Ovary (tissue), 3 donors: ENCODE results near the gene C17orf100.
"Not testable (repeated sequence)": the region's sequence is repeated elsewhere in the genome, so short reads cannot be mapped to it uniquely, and the experiment has no call there.

ENCODE experiments used
- CTCF ChIP-seq, 3 donors: fragments of 450-650 bp in 2 of 3; fragments of 200-600 bp in 1 of 3; IDR thresholded peaks; one replicate each; pipeline versions ENCODE4 v1.5.1 to v1.8.0; 2016 to 2022; ENCODE audit warnings: antibody characterized with exemption in 3 of 3, mild to moderate bottlenecking in 1 of 3
- EP300 ChIP-seq: sonication (generic); formaldehyde crosslinking; IDR thresholded peaks from one replicate; pipeline ENCODE4 v1.6.1; 2017; ENCODE audit warnings: antibody characterized with exemption
- POLR2A ChIP-seq: fragments of 450-650 bp; IDR thresholded peaks from one replicate; pipeline ENCODE4 v1.6.1; 2017; ENCODE audit warnings: antibody characterized with exemption, mild to moderate bottlenecking, moderate library complexity
- donor health status: DM: no; HTN: no; CAD: no.

DNA sequence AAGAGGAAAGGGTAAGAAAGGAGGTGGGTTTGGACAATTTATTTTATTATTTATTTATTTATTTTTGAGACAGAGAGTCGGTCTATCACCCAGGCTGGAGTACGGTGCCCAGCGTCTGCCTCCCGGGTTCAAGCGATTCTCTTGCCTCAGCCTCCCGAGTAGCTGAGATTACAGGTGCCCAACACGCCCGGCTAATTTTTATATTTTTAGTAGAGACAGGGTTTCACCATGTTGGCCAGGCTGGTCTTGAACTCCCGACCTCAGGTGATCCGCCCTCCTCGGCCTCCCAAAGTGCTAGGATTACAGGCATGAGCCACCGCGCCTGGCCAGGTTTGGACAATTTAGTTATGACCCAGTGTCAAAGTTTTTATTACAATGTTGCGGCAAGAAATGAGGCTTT lies 11.6 kb downstream of the C17orf100 start:
- not testable (repeated sequence) for TF ChIP-seq CTCF (IDR thresholded peaks at IDR 0.05); POLR2A; EP300
